Kidney (tissue), 14 donors: Measurements from ENCODE around the gene IQSEC1. TPM values are rescaled to one million over a fixed set of nuclear protein-coding genes. Genes with fewer than 3 reads are reported as not detected.

ENCODE experiments used
- DNase-seq, 5 donors: peaks; one replicate each; pipeline ENCODE4 v3.0.0-alpha.2; 2013 to 2020
- FAIRE-seq: peaks from 2 replicates; lab custom pipeline; 2012; peaks lifted over from hg19 to GRCh38; lab: Jason Lieb, UNC
- H3K27ac ChIP-seq, 2 donors: one replicate each; pipeline ENCODE4 v1.7.0; 2013; ENCODE audit warnings: low read depth in 2 of 2, low read length in 2 of 2, inconsistent platforms in 1 of 2
- H3K27me3 ChIP-seq: one replicate; pipeline ENCODE4 v1.7.1; 2013; ENCODE audit warnings: low read length, inconsistent platforms; ENCODE audit not compliant: control insufficient read depth, insufficient read depth
- H3K36me3 ChIP-seq, 3 donors: one replicate each; pipeline versions ENCODE4 v1.7.0 to v1.7.1; 2013; ENCODE audit warnings: low read length in 3 of 3, control low read depth in 1 of 3, inconsistent platforms in 1 of 3; ENCODE audit not compliant: insufficient read depth in 3 of 3, control insufficient read depth in 2 of 3
- H3K4me1 ChIP-seq, 3 donors: one replicate each; pipeline versions ENCODE4 v1.7.0 to v1.7.1; 2013; ENCODE audit warnings: low read length in 3 of 3, inconsistent platforms in 1 of 3, low read depth in 1 of 3; ENCODE audit not compliant: control insufficient read depth in 2 of 3, insufficient read depth in 2 of 3
- H3K4me3 ChIP-seq, 3 donors: one replicate each; pipeline versions ENCODE4 v1.7.0 to v1.8.1; 2013; ENCODE audit warnings: low read length in 3 of 3, control low read depth in 1 of 3, inconsistent platforms in 1 of 3
- H3K9ac ChIP-seq, 3 donors: one replicate each; pipeline versions ENCODE4 v1.7.0 to v1.7.1; 2013; ENCODE audit warnings: low read length in 3 of 3, control low read depth in 1 of 3, inconsistent platforms in 1 of 3
- H3K9me3 ChIP-seq, 3 donors: one replicate each; pipeline versions ENCODE4 v1.7.0 to v1.7.1; 2013; ENCODE audit warnings: low read length in 3 of 3, control low read depth in 1 of 3, inconsistent platforms in 1 of 3; ENCODE audit not compliant: control insufficient read depth in 2 of 3, insufficient read depth in 1 of 3
- CTCF ChIP-seq: IDR thresholded peaks from 3 replicates; pipeline ENCODE4 v1.5.1; 2012; ENCODE audit warnings: mild to moderate bottlenecking, moderate library complexity, borderline replicate concordance; ENCODE audit not compliant: insufficient read depth; ENCODE audit errors: extremely low read depth
- intact Hi-C: fragments of 100-400 bp; cut with DNase I; formaldehyde crosslinking; loops from one replicate; pipeline ENCODE4 v1.11.1; 2022
- polyA plus RNA-seq: library from polyadenylated mRNA; stranded (reverse); fragments of 350-450 nt; fragmentation: Illumina TruSeq; extraction: RNeasy Lipid Tissue Mini Kit (QIAGEN cat#74804); gene quantifications from one replicate; pipeline ENCODE4 v1.2.3, GENCODE V29; 2014; ENCODE audit warnings: low read depth, low replicate concordance; ENCODE audit not compliant: insufficient read depth
- total RNA-seq: library from RNA; stranded (reverse); fragmentation: NEBNext Ultra II Directional; extraction: Animal tissue kit (Norgen Biotek cat#: 25700); gene quantifications from one replicate; pipeline ENCODE4 v1.2.1, GENCODE V29; 2021
- donor health status: control.
- donor health status: control.
- donor health status: control.
- donor health status: control.
- donor health status: control.
- donor health status: DM: yes; HTN: yes; CAD: no.
- donor health status: Normal renal cell carcinoma (clear cell type).

IQSEC1 gene
- total and polyA plus RNA-seq, 2 donors from 2014 or later: 15.1 to 45.7 TPM

GRCh38 chr3:13013566-13013965, 59.7 kb downstream of the IQSEC1 start:
- TF ChIP-seq CTCF: no peak
- DNase-seq: no peak
- intact Hi-C loops: no loop called here
- peaks cover 0 to 7% (median 0%) of the 10 kb centered on the region in 3 donors for H3K4me1 ChIP-seq
- H3K9ac ChIP-seq: no peak overlapping the region
- no peaks in the 10 kb centered on the region for H3K36me3 ChIP-seq
- H3K4me3 ChIP-seq: no peak overlapping the region
- no peaks in the 10 kb centered on the region for H3K27me3 ChIP-seq
- H3K27ac ChIP-seq: no peak overlapping the region
- H3K9me3 ChIP-seq: no peaks in the 10 kb centered on the region
- FAIRE-seq: no peak

- no peak for DNase-seq
- H3K4me3 ChIP-seq: no peak overlapping the region
- intact Hi-C loops: no loop called here
- H3K27ac ChIP-seq: no peak overlapping the region
- H3K4me1 ChIP-seq: peaks cover 0 to 7% (median 0%) of the 10 kb centered on the region in 3 donors
- no peaks in the 10 kb centered on the region for H3K36me3 ChIP-seq
- H3K9me3 ChIP-seq: no peaks in the 10 kb centered on the region
- FAIRE-seq: no peak
- no peak for TF ChIP-seq CTCF
- no peaks in the 10 kb centered on the region for H3K27me3 ChIP-seq
- no peak overlapping the region for H3K9ac ChIP-seq
Measured at GRCh38 chr3:13013151-13013561, 60.1 kb downstream of the IQSEC1 start.

GRCh38 chr3:13012221-13012691, 61.0 kb downstream of the IQSEC1 start:
- H3K9ac ChIP-seq: no peak overlapping the region
- FAIRE-seq (no peak), DNase-seq (no peak)
- H3K4me3 ChIP-seq: no peak overlapping the region
- peaks cover 0 to 7% (median 0%) of the 10 kb centered on the region in 3 donors for H3K4me1 ChIP-seq
- H3K27ac ChIP-seq: no peak overlapping the region
- intact Hi-C loops: no loop called here
- no peaks in the 10 kb centered on the region for H3K9me3 ChIP-seq
- no peak for TF ChIP-seq CTCF
- H3K27me3 ChIP-seq: no peaks in the 10 kb centered on the region
- no peaks in the 10 kb centered on the region for H3K36me3 ChIP-seq
